ENCODE data around the gene SLC6A8. TPM values are rescaled to one million over a fixed set of nuclear protein-coding genes. Genes with fewer than 3 reads are reported as not detected.
A peak's percentile ranks its signal among the peaks of the same experiment; 100 is the strongest.

Gene SLC6A8
- total RNA-seq, 1 donor from 2014 or later = 57.9 TPM

DNA sequence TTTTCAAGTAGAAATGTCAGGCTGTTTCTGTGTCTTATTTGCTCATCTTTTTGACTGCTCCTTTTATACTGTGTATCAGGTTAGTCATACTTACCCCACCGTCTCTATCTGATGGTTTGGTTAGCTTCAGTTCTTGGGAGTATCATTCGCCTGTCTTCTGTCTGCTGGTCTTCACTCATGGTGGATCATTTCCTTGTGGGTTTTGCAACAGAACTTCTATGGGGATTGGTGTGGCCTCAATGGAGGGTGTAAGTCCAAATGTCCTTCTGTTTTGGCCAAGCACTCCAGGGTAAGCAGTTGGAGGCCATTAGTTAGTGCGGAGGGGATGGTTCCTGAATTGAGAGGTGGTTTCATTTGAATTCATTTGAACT lies 44.1 kb downstream of the SLC6A8 start:
- Mint-ChIP-seq H3K27me3 (ENCODE audit: low read depth, unreplicated experiment) (no peaks in the 10 kb centered on the region), H3K4me3 (ENCODE audit: unreplicated experiment) (no peak overlapping the region), H3K9me3 (ENCODE audit: unreplicated experiment) (no peaks in the 10 kb centered on the region), H3K36me3 (ENCODE audit: low read depth, unreplicated experiment) (peaks cover 16% of the 10 kb centered on the region), H3K27ac (ENCODE audit: unreplicated experiment) (peak overlapping the region; percentile 55), H3K4me1 (ENCODE audit: low read depth, unreplicated experiment) (peaks cover 3% of the 10 kb centered on the region)
- H3K27ac ChIP-seq (ENCODE audit: low read depth, low read length) = no peak overlapping the region
- DNase-seq (ENCODE audit: low read depth) (no peak), FAIRE-seq (peak; percentile 43)
- no peaks in the 10 kb centered on the region for H3K79me2 ChIP-seq (ENCODE audit: insufficient read depth, low read length)
- no peaks in the 10 kb centered on the region for H3K27me3 ChIP-seq (ENCODE audit: insufficient read depth, low read length)
- no peak overlapping the region for H3K4me3 ChIP-seq (ENCODE audit: insufficient read depth, low read depth, low read length)
- no peak overlapping the region for H3K4me2 ChIP-seq (ENCODE audit: low read length)
- H3K9ac ChIP-seq (ENCODE audit: low read length) = no peak overlapping the region
- H2AFZ ChIP-seq (ENCODE audit: low read depth, low read length) = no peak overlapping the region
- H3K9me3 ChIP-seq (ENCODE audit: insufficient read depth, low read depth, low read length) = no peaks in the 10 kb centered on the region
- H4K20me1 ChIP-seq (ENCODE audit: insufficient read depth, low read length) = peaks cover 4% of the 10 kb centered on the region
- H3K4me1 ChIP-seq (ENCODE audit: insufficient read depth, low read length) = peaks cover 11% of the 10 kb centered on the region
- no peak for TF ChIP-seq EZH2 (IDR thresholded peaks at IDR 0.05; ENCODE audit: insufficient read depth, low read length)
- TF ChIP-seq, protein P1, sequence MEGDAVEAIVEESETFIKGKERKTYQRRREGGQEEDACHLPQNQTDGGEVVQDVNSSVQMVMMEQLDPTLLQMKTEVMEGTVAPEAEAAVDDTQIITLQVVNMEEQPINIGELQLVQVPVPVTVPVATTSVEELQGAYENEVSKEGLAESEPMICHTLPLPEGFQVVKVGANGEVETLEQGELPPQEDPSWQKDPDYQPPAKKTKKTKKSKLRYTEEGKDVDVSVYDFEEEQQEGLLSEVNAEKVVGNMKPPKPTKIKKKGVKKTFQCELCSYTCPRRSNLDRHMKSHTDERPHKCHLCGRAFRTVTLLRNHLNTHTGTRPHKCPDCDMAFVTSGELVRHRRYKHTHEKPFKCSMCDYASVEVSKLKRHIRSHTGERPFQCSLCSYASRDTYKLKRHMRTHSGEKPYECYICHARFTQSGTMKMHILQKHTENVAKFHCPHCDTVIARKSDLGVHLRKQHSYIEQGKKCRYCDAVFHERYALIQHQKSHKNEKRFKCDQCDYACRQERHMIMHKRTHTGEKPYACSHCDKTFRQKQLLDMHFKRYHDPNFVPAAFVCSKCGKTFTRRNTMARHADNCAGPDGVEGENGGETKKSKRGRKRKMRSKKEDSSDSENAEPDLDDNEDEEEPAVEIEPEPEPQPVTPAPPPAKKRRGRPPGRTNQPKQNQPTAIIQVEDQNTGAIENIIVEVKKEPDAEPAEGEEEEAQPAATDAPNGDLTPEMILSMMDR (IDR thresholded peaks at IDR 0.05; ENCODE audit: insufficient read depth, low read depth, low read length) = no peak
- H3K36me3 ChIP-seq (ENCODE audit: insufficient read depth, low read length) = no peaks in the 10 kb centered on the region

GRCh38 chrX:153732401-153732800 lies 44.7 kb downstream of the SLC6A8 start:
- no peak for TF ChIP-seq EZH2 (IDR thresholded peaks at IDR 0.05; ENCODE audit: insufficient read depth, low read length)
- Mint-ChIP-seq H3K9me3 (ENCODE audit: unreplicated experiment) (no peaks in the 10 kb centered on the region), H3K27ac (ENCODE audit: unreplicated experiment) (no peak overlapping the region), H3K27me3 (ENCODE audit: low read depth, unreplicated experiment) (no peaks in the 10 kb centered on the region), H3K4me3 (ENCODE audit: unreplicated experiment) (no peak overlapping the region), H3K4me1 (ENCODE audit: low read depth, unreplicated experiment) (peaks cover 3% of the 10 kb centered on the region), H3K36me3 (ENCODE audit: low read depth, unreplicated experiment) (peaks cover 16% of the 10 kb centered on the region)
- no peak for DNase-seq (ENCODE audit: low read depth)
- H3K9me3 ChIP-seq (ENCODE audit: insufficient read depth, low read depth, low read length) = no peaks in the 10 kb centered on the region
- no peak overlapping the region for H2AFZ ChIP-seq (ENCODE audit: low read depth, low read length)
- no peaks in the 10 kb centered on the region for H3K36me3 ChIP-seq (ENCODE audit: insufficient read depth, low read length)
- H4K20me1 ChIP-seq (ENCODE audit: insufficient read depth, low read length) = peaks cover 4% of the 10 kb centered on the region
- H3K79me2 ChIP-seq (ENCODE audit: insufficient read depth, low read length) = no peaks in the 10 kb centered on the region
- H3K27ac ChIP-seq (ENCODE audit: low read depth, low read length) = no peak overlapping the region
- no peaks in the 10 kb centered on the region for H3K27me3 ChIP-seq (ENCODE audit: insufficient read depth, low read length)
- H3K4me1 ChIP-seq (ENCODE audit: insufficient read depth, low read length) = peaks cover 5% of the 10 kb centered on the region
- H3K4me3 ChIP-seq (ENCODE audit: insufficient read depth, low read depth, low read length) = no peak overlapping the region
- no peak overlapping the region for H3K4me2 ChIP-seq (ENCODE audit: low read length)
- no peak overlapping the region for H3K9ac ChIP-seq (ENCODE audit: low read length)
- FAIRE-seq = no peak

GRCh38 chrX:153733651-153734240 lies 46.0 kb downstream of the SLC6A8 start:
- H3K27me3 ChIP-seq (ENCODE audit: insufficient read depth, low read length) = no peaks in the 10 kb centered on the region
- H3K9ac ChIP-seq (ENCODE audit: low read length) = no peak overlapping the region
- peaks cover 3% of the 10 kb centered on the region for H3K4me1 ChIP-seq (ENCODE audit: insufficient read depth, low read length)
- DNase-seq (ENCODE audit: low read depth) = no peak
- Mint-ChIP-seq H3K4me1 (ENCODE audit: low read depth, unreplicated experiment) (no peaks in the 10 kb centered on the region), H3K27me3 (ENCODE audit: low read depth, unreplicated experiment) (no peaks in the 10 kb centered on the region), H3K9me3 (ENCODE audit: unreplicated experiment) (no peaks in the 10 kb centered on the region), H3K36me3 (ENCODE audit: low read depth, unreplicated experiment) (peaks cover 17% of the 10 kb centered on the region), H3K4me3 (ENCODE audit: unreplicated experiment) (no peak overlapping the region), H3K27ac (ENCODE audit: unreplicated experiment) (no peak overlapping the region)
- no peaks in the 10 kb centered on the region for H3K9me3 ChIP-seq (ENCODE audit: insufficient read depth, low read depth, low read length)
- peaks cover 4% of the 10 kb centered on the region for H4K20me1 ChIP-seq (ENCODE audit: insufficient read depth, low read length)
- no peaks in the 10 kb centered on the region for H3K36me3 ChIP-seq (ENCODE audit: insufficient read depth, low read length)
- H3K4me2 ChIP-seq (ENCODE audit: low read length) = no peak overlapping the region
- TF ChIP-seq EZH2 (IDR thresholded peaks at IDR 0.05; ENCODE audit: insufficient read depth, low read length) = no peak
- TF ChIP-seq, protein P1 (IDR thresholded peaks at IDR 0.05; ENCODE audit: insufficient read depth, low read depth, low read length) = no peak
- no peaks in the 10 kb centered on the region for H3K79me2 ChIP-seq (ENCODE audit: insufficient read depth, low read length)
- H3K4me3 ChIP-seq (ENCODE audit: insufficient read depth, low read depth, low read length) = no peak overlapping the region
- H3K27ac ChIP-seq (ENCODE audit: low read depth, low read length) = no peak overlapping the region
- no peak overlapping the region for H2AFZ ChIP-seq (ENCODE audit: low read depth, low read length)
- FAIRE-seq = no peak
